BE2C (cell line): ENCODE results near the gene FAM171A2.
"Not testable (repeated sequence)": the region's sequence is repeated elsewhere in the genome, so short reads cannot be mapped to it uniquely, and the experiment has no call there.

Experiments used
- DNase-seq: peaks from one replicate; pipeline ENCODE4 v3.0.0-alpha.2; 2020
- H3K27me3 ChIP-seq: fragments of 250-450 bp; sonication (Bioruptor Pico); 2 replicates; pipeline ENCODE4 v1.5.1; 2020; ENCODE audit warnings: mild to moderate bottlenecking
- H3K36me3 ChIP-seq: fragments of 250-450 bp; sonication (Bioruptor Pico); 2 replicates; pipeline ENCODE4 v1.5.1; 2020; ENCODE audit warnings: mild to moderate bottlenecking
- H3K4me1 ChIP-seq: fragments of 250-450 bp; sonication (Bioruptor Pico); 2 replicates; pipeline ENCODE4 v1.5.1; 2020
- H3K4me3 ChIP-seq: 2 replicates; pipeline ENCODE4 v1.5.1; 2011; ENCODE audit warnings: low read depth, low read length
- H3K9me3 ChIP-seq: fragments of 250-450 bp; sonication (Bioruptor Pico); 2 replicates; pipeline ENCODE4 v1.5.1; 2020
- CTCF ChIP-seq: IDR thresholded peaks from 2 replicates; pipeline ENCODE4 v1.5.1; 2012; ENCODE audit warnings: mild to moderate bottlenecking, low read depth, low read length

The FAM171A2 gene

DNA sequence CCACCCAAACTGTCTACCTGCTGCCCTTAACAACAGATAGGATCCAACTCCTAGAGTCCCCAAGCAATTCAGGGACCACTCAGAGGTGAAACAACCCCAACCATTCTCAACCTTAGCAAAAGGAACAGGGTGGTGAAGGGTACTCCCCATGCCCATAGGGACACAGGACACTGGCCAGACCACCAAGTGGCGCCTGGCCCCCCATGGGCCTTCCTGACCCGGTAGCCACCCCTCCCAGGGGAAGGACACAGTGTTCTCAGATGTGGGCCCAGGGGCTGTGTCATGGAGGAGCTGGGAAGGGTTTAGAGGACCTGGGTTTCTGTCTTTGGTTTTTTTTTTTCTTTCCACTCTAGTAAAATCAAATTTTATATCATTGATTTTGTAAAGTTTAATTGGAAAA, 29.3 kb downstream of the FAM171A2 start:
- Histone ChIP-seq H3K27me3 (no peaks in the 10 kb centered on the region), H3K4me1 (0 out of 2 replicates have a peak, but pooled peaks cover 3% of the 10 kb centered on the region), H3K9me3 (no peaks in the 10 kb centered on the region), H3K36me3 (no peaks in the 10 kb centered on the region), H3K4me3 (no peak overlapping the region)
- no peak for TF ChIP-seq CTCF
- DNase-seq = no peak

DNA sequence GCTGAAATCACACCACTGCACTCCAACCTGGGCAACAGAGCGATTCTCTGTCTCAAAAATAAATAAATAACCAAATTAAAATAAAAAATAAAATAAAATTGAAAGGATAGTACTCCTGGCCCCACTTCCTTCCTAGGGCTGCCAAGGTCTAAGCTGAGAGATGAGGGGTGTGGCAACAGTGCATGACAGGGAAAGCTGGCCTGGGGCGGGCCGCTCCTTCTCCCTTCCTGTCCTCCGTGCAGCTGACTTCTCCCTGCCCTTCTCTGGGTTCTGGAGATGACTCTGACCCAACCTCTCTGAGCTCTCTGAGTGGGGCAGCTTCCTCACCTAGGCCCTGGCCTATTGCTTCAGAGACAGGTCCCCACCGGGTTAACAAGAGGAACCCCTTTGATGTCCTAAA, 30.3 kb downstream of the FAM171A2 start:
- H3K4me1 ChIP-seq = 0 out of 2 replicates have a peak, but pooled peaks cover 3% of the 10 kb centered on the region
- no peak for DNase-seq
- no peak overlapping the region for H3K4me3 ChIP-seq
- TF ChIP-seq CTCF = no peak
- no peaks in the 10 kb centered on the region for H3K9me3 ChIP-seq
- H3K27me3 ChIP-seq = no peaks in the 10 kb centered on the region
- no peaks in the 10 kb centered on the region for H3K36me3 ChIP-seq

- DNase-seq = peak; percentile 81
- TF ChIP-seq CTCF = peak; percentile 88
- no peaks in the 10 kb centered on the region for H3K9me3 ChIP-seq
- no peak overlapping the region for H3K4me3 ChIP-seq
- 0 out of 2 replicates have a peak, but pooled peaks cover 3% of the 10 kb centered on the region for H3K4me1 ChIP-seq
- no peaks in the 10 kb centered on the region for H3K27me3 ChIP-seq
- H3K36me3 ChIP-seq = no peaks in the 10 kb centered on the region
Measured at GRCh38 chr17:44331249-44331760, 32.3 kb downstream of the FAM171A2 start.

GRCh38 chr17:44330263-44330662, 33.4 kb downstream of the FAM171A2 start:
- not testable (repeated sequence) for DNase-seq, H3K4me3 ChIP-seq, H3K36me3 ChIP-seq, H3K4me1 ChIP-seq, H3K9me3 ChIP-seq, H3K27me3 ChIP-seq

DNA sequence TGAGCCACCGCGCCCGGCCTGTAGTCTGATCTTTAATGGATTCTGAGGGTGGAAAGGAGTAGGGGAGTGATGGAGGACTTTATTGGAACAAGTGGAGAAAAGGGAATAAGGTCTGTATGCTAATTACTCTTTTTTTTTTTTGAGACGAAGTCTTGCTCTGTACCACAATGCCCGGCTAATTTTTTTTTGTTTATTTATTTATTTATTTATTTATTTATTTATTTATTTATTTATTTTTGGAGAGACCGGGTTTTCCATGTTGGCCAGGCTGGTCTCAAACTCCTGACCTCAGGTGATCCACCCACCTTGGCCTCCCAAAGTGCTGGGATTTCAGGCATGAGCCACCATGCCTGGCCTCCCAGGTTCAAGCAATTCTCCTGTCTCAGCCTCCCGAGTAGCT, 34.1 kb downstream of the FAM171A2 start:
- H3K36me3 ChIP-seq, H3K27me3 ChIP-seq, H3K9me3 ChIP-seq, H3K4me1 ChIP-seq, DNase-seq, H3K4me3 ChIP-seq: not testable (repeated sequence)

- H3K27me3 ChIP-seq = no peaks in the 10 kb centered on the region
- 0 out of 2 replicates have a peak, but pooled peaks cover 3% of the 10 kb centered on the region for H3K4me1 ChIP-seq
- H3K9me3 ChIP-seq = no peaks in the 10 kb centered on the region
- TF ChIP-seq CTCF = no peak
- no peak overlapping the region for H3K4me3 ChIP-seq
- peaks cover 2% of the 10 kb centered on the region for H3K36me3 ChIP-seq
- DNase-seq = no peak
Measured at GRCh38 chr17:44327715-44328449, 35.8 kb downstream of the FAM171A2 start.

- TF ChIP-seq CTCF = no peak
- H3K4me1 ChIP-seq = 0 out of 2 replicates have a peak, but pooled peaks cover 3% of the 10 kb centered on the region
- H3K9me3 ChIP-seq = no peaks in the 10 kb centered on the region
- peaks cover 9% of the 10 kb centered on the region for H3K36me3 ChIP-seq
- H3K27me3 ChIP-seq = no peaks in the 10 kb centered on the region
- peak; percentile 96 for DNase-seq
- H3K4me3 ChIP-seq = no peak overlapping the region
Measured at GRCh38 chr17:44326861-44327444, 36.7 kb downstream of the FAM171A2 start.
